Measurements from ENCODE around the gene FAM76B.
"Not testable (repeated sequence)": the region's sequence is repeated elsewhere in the genome, so short reads cannot be mapped to it uniquely, and the experiment has no call there.

Gene FAM76B

DNA sequence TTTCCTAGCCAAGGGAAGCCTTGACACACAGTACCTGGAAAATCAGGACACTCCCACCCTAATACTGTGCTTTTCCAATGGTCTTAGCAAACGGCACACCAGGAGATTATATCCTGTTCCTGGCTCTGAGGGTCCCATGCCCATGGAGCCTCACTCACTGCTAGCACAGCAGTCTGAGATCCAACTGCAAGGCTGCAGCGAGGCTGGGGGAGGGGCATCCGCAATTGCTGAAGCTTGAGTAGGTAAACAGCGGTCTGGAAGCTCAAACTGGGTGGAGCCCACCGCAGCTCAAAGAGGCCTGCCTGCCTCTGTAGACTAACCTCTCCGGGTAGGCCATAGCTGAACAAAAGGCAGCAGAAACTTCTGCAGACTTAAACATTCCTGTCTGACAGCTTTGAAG, 16.9 kb upstream of the FAM76B start:
- H3K27ac ChIP-seq (ENCODE audit: low read length); H3K9me3 ChIP-seq (ENCODE audit: control insufficient read depth in 1 of 2, low read length in 2 of 2); H3K4me1 ChIP-seq (ENCODE audit: control insufficient read depth in 1 of 2, insufficient read depth in 2 of 2, low read length in 2 of 2); H3K4me3 ChIP-seq (ENCODE audit: low read depth in 1 of 2, low read length in 2 of 2); H3K27me3 ChIP-seq (ENCODE audit: low read depth, low read length): not testable (repeated sequence)
- H3K36me3 ChIP-seq (ENCODE audit: control insufficient read depth in 1 of 2, insufficient read depth in 2 of 2, low read length in 2 of 2), result peaks cover 4 to 11% of the 10 kb centered on the region in 2 donors

DNA sequence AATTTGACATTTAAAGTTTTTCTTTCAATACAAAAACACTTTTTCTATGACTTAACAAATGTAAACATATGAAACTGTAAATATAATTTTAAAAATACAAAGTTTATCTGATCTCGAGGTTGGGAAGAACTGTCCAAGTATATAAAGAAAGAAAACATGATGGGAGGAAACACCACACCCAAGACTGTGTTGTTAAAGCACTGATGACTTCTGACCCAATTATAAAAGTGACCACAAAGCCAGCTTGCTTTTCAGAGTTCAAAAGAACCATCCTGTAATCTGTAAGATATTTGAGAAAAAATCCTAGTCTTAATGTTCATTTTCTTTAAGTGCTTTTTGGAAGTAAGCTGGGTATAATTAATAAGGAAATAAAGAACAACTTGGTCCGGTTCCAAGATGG, 16.3 kb upstream of the FAM76B start:
- Histone ChIP-seq H3K36me3 (ENCODE audit: control insufficient read depth in 1 of 2, insufficient read depth in 2 of 2, low read length in 2 of 2) (peaks cover 4 to 12% of the 10 kb centered on the region in 2 donors), H3K4me3 (ENCODE audit: low read depth in 1 of 2, low read length in 2 of 2) (no peak overlapping the region), H3K27ac (ENCODE audit: low read length) (no peak overlapping the region), H3K9me3 (ENCODE audit: control insufficient read depth in 1 of 2, low read length in 2 of 2) (no peaks in the 10 kb centered on the region), H3K4me1 (ENCODE audit: control insufficient read depth in 1 of 2, insufficient read depth in 2 of 2, low read length in 2 of 2) (no peaks in the 10 kb centered on the region), H3K27me3 (ENCODE audit: low read depth, low read length) (no peaks in the 10 kb centered on the region)

DNA sequence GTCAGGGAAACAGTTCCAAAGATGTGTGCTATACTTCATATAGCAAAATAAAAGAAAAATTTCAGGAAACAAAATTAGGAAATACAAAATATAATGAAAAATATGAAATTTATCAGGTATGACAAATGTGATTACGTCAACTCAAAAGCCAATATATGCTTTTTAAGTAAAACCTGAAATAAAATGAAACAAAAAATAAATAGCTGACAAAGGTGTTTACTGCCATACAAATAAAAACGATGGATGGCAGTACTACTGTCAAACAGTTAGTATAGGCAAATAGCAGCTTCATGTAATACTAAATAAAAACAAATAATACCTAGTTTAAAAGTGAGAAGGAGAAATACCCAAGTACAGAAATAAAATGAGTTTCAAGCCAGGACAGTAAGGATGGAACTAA, 14.4 kb upstream of the FAM76B start:
- peaks cover 4 to 25% of the 10 kb centered on the region in 2 donors for H3K36me3 ChIP-seq (ENCODE audit: control insufficient read depth in 1 of 2, insufficient read depth in 2 of 2, low read length in 2 of 2)
- H3K9me3 ChIP-seq (ENCODE audit: control insufficient read depth in 1 of 2, low read length in 2 of 2), result no peaks in the 10 kb centered on the region
- H3K27ac ChIP-seq (ENCODE audit: low read length), result no peak overlapping the region
- no peaks in the 10 kb centered on the region for H3K4me1 ChIP-seq (ENCODE audit: control insufficient read depth in 1 of 2, insufficient read depth in 2 of 2, low read length in 2 of 2)
- H3K4me3 ChIP-seq (ENCODE audit: low read depth in 1 of 2, low read length in 2 of 2), result no peak overlapping the region
- H3K27me3 ChIP-seq (ENCODE audit: low read depth, low read length), result no peaks in the 10 kb centered on the region

DNA sequence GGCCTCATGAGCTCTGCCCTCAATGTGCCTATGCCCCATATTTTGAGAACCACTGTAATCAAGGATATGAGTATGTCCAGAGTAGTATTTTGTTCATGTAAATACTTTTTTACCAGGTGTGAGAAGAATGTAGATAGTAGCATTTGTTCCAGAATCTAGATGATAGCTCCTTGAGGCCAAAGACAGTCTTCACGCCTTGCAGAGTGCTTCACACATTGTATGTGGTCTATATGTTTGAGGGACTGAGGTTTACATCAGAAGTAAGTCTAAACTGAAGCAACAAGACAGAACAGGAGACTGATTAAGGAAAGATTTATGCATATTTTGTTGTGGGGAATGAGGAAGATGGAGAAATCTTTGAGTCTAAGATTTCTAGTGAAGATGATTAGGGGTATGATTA, 13.2 kb upstream of the FAM76B start:
- Histone ChIP-seq H3K27me3 (ENCODE audit: low read depth, low read length) (no peaks in the 10 kb centered on the region), H3K27ac (ENCODE audit: low read length) (no peak overlapping the region), H3K4me3 (ENCODE audit: low read depth in 1 of 2, low read length in 2 of 2) (no peak overlapping the region), H3K9me3 (ENCODE audit: control insufficient read depth in 1 of 2, low read length in 2 of 2) (no peaks in the 10 kb centered on the region), H3K36me3 (ENCODE audit: control insufficient read depth in 1 of 2, insufficient read depth in 2 of 2, low read length in 2 of 2) (peaks cover 4 to 25% of the 10 kb centered on the region in 2 donors), H3K4me1 (ENCODE audit: control insufficient read depth in 1 of 2, insufficient read depth in 2 of 2, low read length in 2 of 2) (no peaks in the 10 kb centered on the region)

DNA sequence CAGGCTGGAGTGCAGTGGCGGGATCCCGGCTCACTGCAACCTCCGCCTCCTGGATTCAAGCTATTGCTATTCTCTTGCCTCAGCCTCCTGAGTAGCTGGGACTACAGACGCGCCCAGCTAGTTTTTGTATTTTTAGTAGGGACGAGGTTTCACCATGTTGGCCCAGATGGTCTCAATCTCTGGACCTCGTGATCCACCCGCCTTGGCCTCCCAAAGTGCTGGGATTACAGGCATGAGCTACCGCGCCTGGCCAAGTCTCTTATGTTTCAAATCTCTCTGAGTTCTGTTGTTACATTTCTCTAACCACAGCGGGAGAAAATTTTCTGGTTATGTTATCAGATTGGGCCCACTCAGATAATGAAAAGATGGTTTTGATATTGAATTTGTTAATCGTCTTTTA, 10.9 kb upstream of the FAM76B start:
- H3K27ac ChIP-seq (ENCODE audit: low read length), result no peak overlapping the region
- no peak overlapping the region for H3K4me3 ChIP-seq (ENCODE audit: low read depth in 1 of 2, low read length in 2 of 2)
- H3K36me3 ChIP-seq (ENCODE audit: control insufficient read depth in 1 of 2, insufficient read depth in 2 of 2, low read length in 2 of 2), result peaks cover 0 to 25% of the 10 kb centered on the region in 2 donors
- no peaks in the 10 kb centered on the region for H3K27me3 ChIP-seq (ENCODE audit: low read depth, low read length)
- H3K4me1 ChIP-seq (ENCODE audit: control insufficient read depth in 1 of 2, insufficient read depth in 2 of 2, low read length in 2 of 2), result no peaks in the 10 kb centered on the region
- no peaks in the 10 kb centered on the region for H3K9me3 ChIP-seq (ENCODE audit: control insufficient read depth in 1 of 2, low read length in 2 of 2)

DNA sequence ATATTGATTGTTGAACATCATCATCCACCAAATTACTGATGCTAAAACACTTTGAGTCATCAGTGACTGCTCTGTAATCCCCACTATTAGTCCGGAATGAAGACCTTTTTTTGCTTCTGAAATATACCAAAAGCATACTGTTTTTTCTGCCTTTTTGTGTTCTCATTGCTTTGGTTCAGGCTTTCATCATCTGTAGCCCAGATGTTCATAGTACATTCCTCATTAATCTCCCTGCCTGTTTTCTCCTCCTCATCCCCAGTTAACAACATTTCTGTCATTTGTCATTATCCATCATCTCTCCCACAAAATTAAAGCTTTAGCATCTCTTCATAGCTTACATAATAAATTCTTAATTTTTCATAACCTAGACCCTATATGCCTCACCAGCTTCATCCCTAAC, 10.0 kb upstream of the FAM76B start:
- Histone ChIP-seq H3K36me3 (ENCODE audit: control insufficient read depth in 1 of 2, insufficient read depth in 2 of 2, low read length in 2 of 2) (peaks cover 0 to 25% of the 10 kb centered on the region in 2 donors), H3K4me3 (ENCODE audit: low read depth in 1 of 2, low read length in 2 of 2) (no peak overlapping the region), H3K27ac (ENCODE audit: low read length) (no peak overlapping the region), H3K9me3 (ENCODE audit: control insufficient read depth in 1 of 2, low read length in 2 of 2) (no peaks in the 10 kb centered on the region), H3K27me3 (ENCODE audit: low read depth, low read length) (no peaks in the 10 kb centered on the region), H3K4me1 (ENCODE audit: control insufficient read depth in 1 of 2, insufficient read depth in 2 of 2, low read length in 2 of 2) (no peaks in the 10 kb centered on the region)

DNA sequence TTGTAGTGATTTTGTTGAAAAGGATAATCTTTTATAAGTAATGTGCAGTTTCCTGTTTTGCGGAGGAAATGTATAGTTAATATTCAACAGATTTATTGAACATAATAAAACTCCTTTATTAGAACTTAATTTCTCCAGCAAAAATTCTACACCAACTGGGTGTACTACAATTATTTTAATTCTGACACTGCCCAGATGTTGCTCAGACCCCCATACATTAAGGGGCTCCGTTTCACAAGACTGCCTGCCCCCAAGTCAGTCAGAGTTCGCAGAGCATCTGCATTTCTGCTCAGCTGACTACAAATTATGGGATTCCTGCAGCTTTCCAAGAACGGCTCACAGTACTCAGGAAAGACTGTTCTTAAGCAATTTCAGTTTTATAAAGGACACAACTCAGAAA, 6.9 kb upstream of the FAM76B start:
- Histone ChIP-seq H3K4me1 (ENCODE audit: control insufficient read depth in 1 of 2, insufficient read depth in 2 of 2, low read length in 2 of 2) (peaks cover 6% of the 10 kb centered on the region in 2 donors), H3K4me3 (ENCODE audit: low read depth in 1 of 2, low read length in 2 of 2) (no peak overlapping the region), H3K27ac (ENCODE audit: low read length) (no peak overlapping the region), H3K27me3 (ENCODE audit: low read depth, low read length) (no peaks in the 10 kb centered on the region), H3K9me3 (ENCODE audit: control insufficient read depth in 1 of 2, low read length in 2 of 2) (no peaks in the 10 kb centered on the region), H3K36me3 (ENCODE audit: control insufficient read depth in 1 of 2, insufficient read depth in 2 of 2, low read length in 2 of 2) (peaks cover 0 to 14% of the 10 kb centered on the region in 2 donors)

DNA sequence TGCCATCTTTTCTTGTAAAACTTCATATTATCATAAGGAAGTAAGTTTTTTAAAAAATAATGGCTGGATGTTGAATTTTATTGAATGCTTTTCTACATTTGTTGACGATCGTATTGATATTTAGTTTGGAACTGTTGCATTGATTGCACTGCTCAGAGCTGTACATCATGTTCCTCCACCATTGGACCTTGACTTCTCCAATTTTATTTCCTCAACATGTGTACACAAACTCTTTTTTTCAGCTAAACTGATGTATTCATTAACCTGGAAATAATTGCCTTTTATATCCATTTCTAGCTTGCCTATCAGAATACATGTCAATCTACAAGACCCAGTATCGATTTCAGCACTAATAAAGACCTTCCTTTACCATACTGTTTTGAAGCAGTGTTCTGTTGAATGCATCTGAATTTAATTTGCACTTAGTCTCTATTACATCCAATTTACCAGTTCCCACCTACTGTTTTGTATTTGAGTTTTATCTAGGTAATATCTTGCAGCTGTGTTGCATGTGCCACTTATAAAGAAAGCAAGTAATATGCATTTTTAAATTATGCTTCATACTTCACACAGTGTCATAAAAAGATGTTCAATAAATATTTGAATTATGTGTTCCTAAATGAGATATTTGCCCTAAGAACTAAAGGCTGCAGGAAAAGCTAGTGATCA, 6.2 kb upstream of the FAM76B start:
- H3K36me3 ChIP-seq (ENCODE audit: control insufficient read depth in 1 of 2, insufficient read depth in 2 of 2, low read length in 2 of 2), result peaks cover 0 to 12% of the 10 kb centered on the region in 2 donors
- H3K9me3 ChIP-seq (ENCODE audit: control insufficient read depth in 1 of 2, low read length in 2 of 2), result no peaks in the 10 kb centered on the region
- H3K27me3 ChIP-seq (ENCODE audit: low read depth, low read length), result no peaks in the 10 kb centered on the region
- no peak overlapping the region for H3K27ac ChIP-seq (ENCODE audit: low read length)
- no peak overlapping the region for H3K4me3 ChIP-seq (ENCODE audit: low read depth in 1 of 2, low read length in 2 of 2)
- peaks cover 9 to 10% of the 10 kb centered on the region in 2 donors for H3K4me1 ChIP-seq (ENCODE audit: control insufficient read depth in 1 of 2, insufficient read depth in 2 of 2, low read length in 2 of 2)

DNA sequence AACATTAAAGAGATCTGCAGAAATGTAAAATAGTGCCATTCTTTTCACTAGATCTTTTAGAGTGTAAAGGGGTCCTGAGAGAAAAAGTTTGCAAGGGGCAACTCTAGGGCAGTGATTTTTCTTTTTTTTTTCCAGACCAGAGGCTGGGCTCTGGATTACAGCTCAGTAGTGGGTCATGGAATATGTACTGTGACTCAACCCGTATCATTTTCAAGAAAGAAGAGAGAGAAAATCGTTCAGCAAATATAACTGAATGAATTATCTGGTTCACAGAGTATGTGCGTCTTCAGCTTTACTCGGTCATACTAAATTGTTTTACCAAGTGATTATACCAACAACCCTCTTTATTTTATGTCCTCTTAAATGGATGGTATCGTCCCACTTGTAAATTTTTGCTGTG, 4.5 kb upstream of the FAM76B start:
- H3K27ac ChIP-seq (ENCODE audit: low read length), result no peak overlapping the region

DNA sequence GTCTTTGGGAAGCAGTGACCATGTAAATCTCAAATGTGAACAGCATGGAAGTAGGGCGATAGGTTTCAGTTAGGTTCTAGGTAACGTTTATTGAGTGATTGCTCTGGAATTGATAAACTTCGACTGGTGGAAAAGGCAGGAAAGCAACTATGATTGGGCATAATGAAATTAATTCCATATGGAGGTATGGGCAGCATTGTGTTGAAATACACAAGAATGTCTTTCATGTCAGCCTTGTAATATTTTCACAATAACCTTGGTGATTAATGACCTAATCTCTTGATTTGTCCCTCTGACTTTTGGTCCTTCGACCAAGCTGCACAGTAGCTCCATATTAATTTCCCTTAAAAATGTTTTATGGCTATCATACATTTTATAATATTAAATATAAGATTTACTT, 3.5 kb upstream of the FAM76B start:
- Histone ChIP-seq H3K4me3 (ENCODE audit: low read depth in 1 of 2, low read length in 2 of 2) (peak overlapping the region in 1 of 2 donors; percentile 26), H3K4me1 (ENCODE audit: control insufficient read depth in 1 of 2, insufficient read depth in 2 of 2, low read length in 2 of 2) (peaks cover 17% of the 10 kb centered on the region in 2 donors), H3K9me3 (ENCODE audit: control insufficient read depth in 1 of 2, low read length in 2 of 2) (no peaks in the 10 kb centered on the region), H3K36me3 (ENCODE audit: control insufficient read depth in 1 of 2, insufficient read depth in 2 of 2, low read length in 2 of 2) (peaks cover 0 to 8% of the 10 kb centered on the region in 2 donors), H3K27me3 (ENCODE audit: low read depth, low read length) (no peaks in the 10 kb centered on the region), H3K27ac (ENCODE audit: low read length) (no peak overlapping the region)

More for the DNA sequence above, 4.5 kb upstream of the FAM76B start:
- Histone ChIP-seq H3K4me3 (ENCODE audit: low read depth in 1 of 2, low read length in 2 of 2) (no peak overlapping the region), H3K27me3 (ENCODE audit: low read depth, low read length) (no peaks in the 10 kb centered on the region), H3K9me3 (ENCODE audit: control insufficient read depth in 1 of 2, low read length in 2 of 2) (no peaks in the 10 kb centered on the region), H3K36me3 (ENCODE audit: control insufficient read depth in 1 of 2, insufficient read depth in 2 of 2, low read length in 2 of 2) (peaks cover 0 to 8% of the 10 kb centered on the region in 2 donors), H3K4me1 (ENCODE audit: control insufficient read depth in 1 of 2, insufficient read depth in 2 of 2, low read length in 2 of 2) (peaks cover 9 to 10% of the 10 kb centered on the region in 2 donors)

DNA sequence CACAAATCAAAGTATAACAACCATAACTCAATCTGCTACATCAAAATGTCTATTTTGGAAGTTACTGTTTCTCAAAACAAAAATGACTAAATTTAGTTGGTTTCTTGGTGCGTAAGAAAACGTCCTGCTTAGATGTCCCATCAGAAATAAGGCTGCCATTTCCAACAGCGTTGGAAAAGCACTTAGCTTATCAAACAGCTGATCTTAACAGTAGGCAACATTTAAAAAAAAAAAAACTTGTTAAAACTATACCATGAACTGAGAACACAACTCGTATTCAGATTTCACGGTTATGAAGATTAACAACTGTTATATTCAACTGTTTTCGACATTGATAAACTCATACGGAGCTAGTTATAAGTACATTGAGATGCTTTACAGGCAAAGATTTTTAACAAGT, 3.1 kb upstream of the FAM76B start:
- peaks cover 17 to 21% of the 10 kb centered on the region in 2 donors for H3K4me1 ChIP-seq (ENCODE audit: control insufficient read depth in 1 of 2, insufficient read depth in 2 of 2, low read length in 2 of 2)
- H3K4me3 ChIP-seq (ENCODE audit: low read depth in 1 of 2, low read length in 2 of 2), result peak overlapping the region in 1 of 2 donors; percentile 94
- no peaks in the 10 kb centered on the region for H3K27me3 ChIP-seq (ENCODE audit: low read depth, low read length)
- H3K36me3 ChIP-seq (ENCODE audit: control insufficient read depth in 1 of 2, insufficient read depth in 2 of 2, low read length in 2 of 2), result peaks cover 0 to 8% of the 10 kb centered on the region in 2 donors
- H3K9me3 ChIP-seq (ENCODE audit: control insufficient read depth in 1 of 2, low read length in 2 of 2), result no peaks in the 10 kb centered on the region
- peak overlapping the region; percentile 99 for H3K27ac ChIP-seq (ENCODE audit: low read length)

DNA sequence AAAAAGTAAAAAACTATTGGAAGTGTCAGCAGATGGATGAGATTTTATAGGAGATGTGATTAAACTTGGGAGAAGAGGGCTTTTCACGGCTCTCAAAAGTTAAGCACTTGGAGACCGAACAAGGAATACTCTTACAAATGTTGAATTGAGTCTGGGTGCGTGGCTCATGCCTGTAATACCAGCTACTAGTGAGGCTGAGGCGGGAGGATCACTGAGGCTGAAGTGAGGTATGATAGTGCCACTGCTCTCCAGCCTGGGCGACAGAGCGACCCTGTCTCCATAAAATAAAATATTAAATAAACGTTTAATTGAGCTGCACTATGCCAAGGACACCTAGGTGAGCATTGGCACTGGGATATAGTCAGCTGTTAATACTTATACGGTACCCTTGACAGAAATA, 2.6 kb upstream of the FAM76B start:
- H3K4me1 ChIP-seq (ENCODE audit: control insufficient read depth in 1 of 2, insufficient read depth in 2 of 2, low read length in 2 of 2), result peaks cover 17 to 22% of the 10 kb centered on the region in 2 donors
- H3K27ac ChIP-seq (ENCODE audit: low read length), result peak overlapping the region; percentile 99
- no peaks in the 10 kb centered on the region for H3K9me3 ChIP-seq (ENCODE audit: control insufficient read depth in 1 of 2, low read length in 2 of 2)
- peak overlapping the region; percentile 94 to 97 for H3K4me3 ChIP-seq (ENCODE audit: low read depth in 1 of 2, low read length in 2 of 2)
- peaks cover 0 to 8% of the 10 kb centered on the region in 2 donors for H3K36me3 ChIP-seq (ENCODE audit: control insufficient read depth in 1 of 2, insufficient read depth in 2 of 2, low read length in 2 of 2)
- H3K27me3 ChIP-seq (ENCODE audit: low read depth, low read length), result no peaks in the 10 kb centered on the region

Data from muscle layer of duodenum (tissue), 2 donors.